ENCODE measurements around the gene PHF10. TPM values are rescaled to one million over a fixed set of nuclear protein-coding genes. Genes with fewer than 3 reads are reported as not detected.

PHF10 gene
- polyA plus RNA-seq, 1 of the 3 experiments (the other 2 are of a cell fraction) = 23.5 TPM

DNA sequence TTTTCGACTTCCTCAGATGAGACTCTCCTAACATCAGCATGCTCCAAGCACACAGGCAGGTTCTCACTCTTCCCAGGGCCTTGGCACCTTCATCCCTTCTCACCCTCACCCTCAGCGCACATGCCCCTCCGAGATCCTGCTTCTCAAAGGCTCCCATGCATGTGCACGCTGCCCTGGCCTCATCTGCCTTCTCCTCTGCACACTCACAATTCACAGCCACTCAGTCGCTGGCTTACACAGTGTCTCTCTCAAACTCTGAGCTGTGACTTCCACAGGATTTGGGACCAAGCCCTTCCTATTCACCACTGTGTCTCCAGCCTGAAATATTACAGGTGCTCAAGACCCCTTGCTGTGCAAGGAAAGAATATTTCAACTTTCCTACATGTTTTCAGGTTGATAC is 52.7 kb downstream of the PHF10 start:
- Histone ChIP-seq H2AFZ (ENCODE audit: low read depth) (no peak overlapping the region), H3K4me3 (ENCODE audit: low read depth in 2 of 2, low read length in 1 of 2) (no peak overlapping the region)
- CTCF ChIA-PET = no interaction called here

DNA sequence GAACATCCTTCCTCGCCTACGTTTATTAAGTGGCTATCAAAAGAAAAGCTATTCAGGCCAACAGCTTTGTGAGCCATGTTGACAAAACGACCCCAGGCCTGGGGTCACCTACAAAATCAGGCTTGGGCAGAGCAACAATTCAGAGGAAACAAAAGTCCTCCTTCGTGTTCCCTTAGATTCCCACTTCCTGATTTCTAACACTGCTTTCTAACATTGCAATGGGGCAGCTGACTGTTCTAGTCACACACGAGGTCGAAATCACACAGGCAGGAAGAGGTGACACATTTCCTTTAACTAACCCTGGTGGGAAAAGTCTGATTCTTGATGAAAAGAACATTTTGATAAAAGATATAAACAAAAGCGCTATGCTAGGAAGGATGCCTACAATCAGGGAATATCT is 54.4 kb downstream of the PHF10 start:
- no peak for DNase-seq
- Histone ChIP-seq H3K9me2 (no peaks in the 10 kb centered on the region), H3K9ac (no peak overlapping the region), H3K27me3 (ENCODE audit: insufficient read depth) (no peaks in the 10 kb centered on the region), H3K9me3 (no peaks in the 10 kb centered on the region), H3K4me2 (no peak overlapping the region), H3F3A (replicated peaks; ENCODE audit: insufficient read depth) (no peaks in the 10 kb centered on the region), H3K4me3 (ENCODE audit: low read depth in 2 of 2, low read length in 1 of 2) (no peak overlapping the region), H3K79me2 (ENCODE audit: insufficient read depth) (no peaks in the 10 kb centered on the region), H4K20me1 (ENCODE audit: insufficient read depth) (no peaks in the 10 kb centered on the region), H2AFZ (ENCODE audit: low read depth) (no peak overlapping the region), H3K27ac (ENCODE audit: low read depth in 2 of 2, low read length in 1 of 2) (no peak overlapping the region), H3K4me1 (ENCODE audit: control insufficient read depth in 1 of 2, insufficient read depth in 2 of 2, low read depth in 1 of 2, low read length in 1 of 2) (no peaks in the 10 kb centered on the region; a peak in 1 of 4 replicates), H3K36me3 (replicated peaks in 1 of 2; ENCODE audit: control insufficient read depth in 1 of 2, insufficient read depth in 2 of 2, low read length in 1 of 2) (peaks cover 4 to 70% of the 10 kb centered on the region in 2 experiments)
- 72% methylated on average over 7 of the region's 7 CpGs for WGBS (ENCODE audit: low lambda C conversion rate)
- ChIA-PET POLR2A (no interaction called here), CTCF (no interaction called here)
- TF ChIP-seq, protein P1, sequence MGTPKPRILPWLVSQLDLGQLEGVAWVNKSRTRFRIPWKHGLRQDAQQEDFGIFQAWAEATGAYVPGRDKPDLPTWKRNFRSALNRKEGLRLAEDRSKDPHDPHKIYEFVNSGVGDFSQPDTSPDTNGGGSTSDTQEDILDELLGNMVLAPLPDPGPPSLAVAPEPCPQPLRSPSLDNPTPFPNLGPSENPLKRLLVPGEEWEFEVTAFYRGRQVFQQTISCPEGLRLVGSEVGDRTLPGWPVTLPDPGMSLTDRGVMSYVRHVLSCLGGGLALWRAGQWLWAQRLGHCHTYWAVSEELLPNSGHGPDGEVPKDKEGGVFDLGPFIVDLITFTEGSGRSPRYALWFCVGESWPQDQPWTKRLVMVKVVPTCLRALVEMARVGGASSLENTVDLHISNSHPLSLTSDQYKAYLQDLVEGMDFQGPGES (IDR thresholded peaks at IDR 0.05; ENCODE audit: low read depth, low read length) = no peak
- TF ChIP-seq NRF1 (IDR thresholded peaks at IDR 0.05; ENCODE audit: low read depth, low read length) = no peak
- TF ChIP-seq TCF12 (IDR thresholded peaks at IDR 0.05) = no peak
- no peak for TF ChIP-seq NFIC (IDR thresholded peaks at IDR 0.05; ENCODE audit: borderline replicate concordance)
- TF ChIP-seq RAD21 (IDR thresholded peaks at IDR 0.05; ENCODE audit: low read length) = no peak
- TF ChIP-seq TEAD4 (IDR thresholded peaks at IDR 0.05; ENCODE audit: borderline replicate concordance, insufficient read depth) = no peak
- TF ChIP-seq MEF2A (IDR thresholded peaks at IDR 0.05; ENCODE audit: borderline replicate concordance, low read depth) = no peak
- no peak for TF ChIP-seq GATA2 (CRISPR knock-in tag; IDR thresholded peaks at IDR 0.05)

More for the DNA sequence above, 52.7 kb downstream of the PHF10 start:
- Histone ChIP-seq H3K9ac (no peak overlapping the region), H3K4me2 (no peak overlapping the region), H4K20me1 (ENCODE audit: insufficient read depth) (no peaks in the 10 kb centered on the region), H3K9me3 (no peaks in the 10 kb centered on the region), H3K79me2 (ENCODE audit: insufficient read depth) (no peaks in the 10 kb centered on the region), H3K9me2 (no peaks in the 10 kb centered on the region), H3K36me3 (replicated peaks in 1 of 2; ENCODE audit: control insufficient read depth in 1 of 2, insufficient read depth in 2 of 2, low read length in 1 of 2) (peaks cover 4 to 62% of the 10 kb centered on the region in 2 experiments), H3F3A (replicated peaks; ENCODE audit: insufficient read depth) (no peaks in the 10 kb centered on the region), H3K27me3 (ENCODE audit: insufficient read depth) (no peaks in the 10 kb centered on the region), H3K4me1 (ENCODE audit: control insufficient read depth in 1 of 2, insufficient read depth in 2 of 2, low read depth in 1 of 2, low read length in 1 of 2) (no peaks in the 10 kb centered on the region), H3K27ac (ENCODE audit: low read depth in 2 of 2, low read length in 1 of 2) (no peak overlapping the region)
- POLR2A ChIA-PET = no interaction called here
- TF ChIP-seq, protein P1 (IDR thresholded peaks at IDR 0.05; ENCODE audit: low read depth, low read length) = no peak
- TF ChIP-seq FOXJ3 (CRISPR knock-in tag; IDR thresholded peaks at IDR 0.05) = no peak
- no peak for DNase-seq
- WGBS (ENCODE audit: low lambda C conversion rate) = 94% methylated on average over 5 of the region's 5 CpGs

DNA sequence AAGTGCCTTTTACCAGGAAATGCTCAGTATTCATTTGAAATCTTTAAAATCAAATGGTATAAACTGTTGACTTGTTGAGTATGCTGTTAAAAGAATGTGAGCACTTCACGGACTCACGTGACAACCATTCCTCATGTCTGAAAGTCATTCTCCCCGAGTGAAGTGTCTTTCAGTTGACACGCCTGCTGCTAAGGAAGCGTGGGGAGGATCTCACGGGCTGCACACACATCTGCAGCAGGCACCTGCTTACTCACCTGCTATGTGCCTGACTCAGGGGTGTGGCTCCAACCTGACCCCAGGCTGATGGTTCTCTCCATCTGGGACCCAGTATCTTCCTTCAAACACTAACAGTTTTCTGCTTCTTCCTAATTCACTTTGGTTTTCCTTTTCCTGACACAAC is 55.2 kb downstream of the PHF10 start:
- TF ChIP-seq YY1 (IDR thresholded peaks at IDR 0.05; ENCODE audit: low read depth) (no peak), JUND (IDR thresholded peaks at IDR 0.05) (no peak), CHD2 (IDR thresholded peaks at IDR 0.05; ENCODE audit: low read length, partially characterized antibody) (no peak), FOXM1 (IDR thresholded peaks at IDR 0.05; ENCODE audit: low read depth) (no peak)
- TF ChIP-seq, protein P2, sequence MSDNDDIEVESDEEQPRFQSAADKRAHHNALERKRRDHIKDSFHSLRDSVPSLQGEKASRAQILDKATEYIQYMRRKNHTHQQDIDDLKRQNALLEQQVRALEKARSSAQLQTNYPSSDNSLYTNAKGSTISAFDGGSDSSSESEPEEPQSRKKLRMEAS (IDR thresholded peaks at IDR 0.05; ENCODE audit: low read depth) = no peak
- Histone ChIP-seq H3K27ac (ENCODE audit: low read depth in 2 of 2, low read length in 1 of 2) (no peak overlapping the region), H4K20me1 (ENCODE audit: insufficient read depth) (no peaks in the 10 kb centered on the region), H3K4me3 (ENCODE audit: low read depth in 2 of 2, low read length in 1 of 2) (no peak overlapping the region), H2AFZ (ENCODE audit: low read depth) (no peak overlapping the region), H3K4me1 (ENCODE audit: control insufficient read depth in 1 of 2, insufficient read depth in 2 of 2, low read depth in 1 of 2, low read length in 1 of 2) (no peaks in the 10 kb centered on the region; a peak in 1 of 4 replicates), H3K9ac (no peak overlapping the region), H3K9me2 (no peaks in the 10 kb centered on the region), H3K79me2 (ENCODE audit: insufficient read depth) (no peaks in the 10 kb centered on the region), H3K4me2 (no peak overlapping the region), H3F3A (replicated peaks; ENCODE audit: insufficient read depth) (no peaks in the 10 kb centered on the region), H3K36me3 (replicated peaks in 1 of 2; ENCODE audit: control insufficient read depth in 1 of 2, insufficient read depth in 2 of 2, low read length in 1 of 2) (peaks cover 4 to 72% of the 10 kb centered on the region in 2 experiments), H3K27me3 (ENCODE audit: insufficient read depth) (no peaks in the 10 kb centered on the region), H3K9me3 (no peaks in the 10 kb centered on the region)
- DNase-seq = no peak
- 89% methylated on average over 6 of the region's 6 CpGs for WGBS (ENCODE audit: low lambda C conversion rate)
- POLR2A ChIA-PET = no interaction called here
- CTCF ChIA-PET = no interaction called here

All from SK-N-SH (cell line).